A172 (cell line): Measurements from ENCODE around the gene RHOT2. TPM values are rescaled to one million over a fixed set of nuclear protein-coding genes. Genes with fewer than 3 reads are reported as not detected.

Experiments
- DNase-seq: peaks from one replicate; pipeline ENCODE4 v3.0.0-alpha.2; 2015; ENCODE audit warnings: low spot score
- total RNA-seq: library from RNA; depleted of rRNA; stranded (reverse); fragments of >200 nt; shearing (Covaris generic); gene quantifications from 2 replicates; pipeline ENCODE4 v1.2.3, GENCODE V29; 2014

The RHOT2 gene
- total RNA-seq, 1 experiment from 2014 or later, result 38.5 TPM

DNA sequence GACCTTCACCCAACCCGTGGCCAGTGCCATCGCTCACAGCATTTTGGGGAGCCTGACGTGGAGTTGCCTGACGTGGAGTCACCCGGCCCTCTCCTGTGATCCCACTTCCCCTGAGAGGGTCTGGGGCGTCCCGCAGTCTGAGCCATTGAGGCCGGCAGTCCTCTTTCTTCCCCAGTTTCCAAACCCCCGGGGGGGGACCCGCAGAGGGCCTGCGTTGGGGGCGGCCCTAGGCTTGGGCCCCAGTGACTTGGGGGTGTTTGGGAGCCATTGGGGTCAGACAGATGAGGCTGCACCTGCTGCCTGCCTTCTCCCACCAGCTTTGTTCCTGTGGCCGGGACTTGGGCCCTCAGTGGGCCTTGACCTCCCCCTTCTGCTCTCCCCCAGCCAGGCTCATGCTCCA lies 1.7 kb downstream of the RHOT2 start:
- DNase-seq, result no peak

DNA sequence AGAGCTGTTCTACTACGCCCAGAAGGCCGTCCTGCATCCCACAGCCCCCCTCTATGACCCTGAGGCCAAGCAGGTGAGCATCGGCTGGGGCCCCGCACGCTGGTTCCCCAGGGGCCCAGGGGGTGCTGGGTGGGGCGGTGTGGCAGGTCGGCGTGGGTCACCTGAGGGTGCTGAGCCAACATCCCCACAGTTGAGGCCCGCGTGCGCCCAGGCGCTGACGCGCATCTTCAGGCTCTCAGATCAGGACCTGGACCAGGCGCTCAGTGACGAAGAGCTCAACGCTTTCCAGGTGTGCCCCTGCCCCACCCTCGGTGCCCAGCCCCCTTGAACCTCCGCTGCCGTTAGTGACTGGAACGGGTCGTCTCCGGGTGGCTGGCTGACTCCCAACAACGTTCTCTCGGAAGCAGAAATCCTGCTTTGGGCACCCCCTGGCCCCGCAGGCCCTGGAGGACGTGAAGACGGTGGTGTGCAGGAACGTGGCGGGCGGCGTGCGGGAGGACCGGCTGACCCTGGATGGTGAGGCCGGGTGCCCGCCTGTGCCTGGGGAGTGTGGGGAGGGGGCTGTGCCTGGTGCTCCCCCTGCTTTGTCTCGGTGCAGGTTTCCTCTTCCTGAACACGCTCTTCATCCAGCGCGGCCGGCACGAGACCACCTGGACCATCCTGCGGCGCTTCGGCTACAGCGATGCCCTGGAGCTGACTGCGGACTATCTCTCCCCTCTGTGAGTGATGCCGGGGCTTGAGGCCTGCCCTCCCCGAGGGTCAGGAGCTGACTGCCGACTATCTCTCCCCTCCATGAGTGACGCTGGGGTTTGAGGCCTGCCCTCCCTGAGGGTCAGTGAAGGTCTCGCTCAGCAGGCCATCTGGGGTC lies 2.8 kb downstream of the RHOT2 start:
- DNase-seq, result no peak

DNA sequence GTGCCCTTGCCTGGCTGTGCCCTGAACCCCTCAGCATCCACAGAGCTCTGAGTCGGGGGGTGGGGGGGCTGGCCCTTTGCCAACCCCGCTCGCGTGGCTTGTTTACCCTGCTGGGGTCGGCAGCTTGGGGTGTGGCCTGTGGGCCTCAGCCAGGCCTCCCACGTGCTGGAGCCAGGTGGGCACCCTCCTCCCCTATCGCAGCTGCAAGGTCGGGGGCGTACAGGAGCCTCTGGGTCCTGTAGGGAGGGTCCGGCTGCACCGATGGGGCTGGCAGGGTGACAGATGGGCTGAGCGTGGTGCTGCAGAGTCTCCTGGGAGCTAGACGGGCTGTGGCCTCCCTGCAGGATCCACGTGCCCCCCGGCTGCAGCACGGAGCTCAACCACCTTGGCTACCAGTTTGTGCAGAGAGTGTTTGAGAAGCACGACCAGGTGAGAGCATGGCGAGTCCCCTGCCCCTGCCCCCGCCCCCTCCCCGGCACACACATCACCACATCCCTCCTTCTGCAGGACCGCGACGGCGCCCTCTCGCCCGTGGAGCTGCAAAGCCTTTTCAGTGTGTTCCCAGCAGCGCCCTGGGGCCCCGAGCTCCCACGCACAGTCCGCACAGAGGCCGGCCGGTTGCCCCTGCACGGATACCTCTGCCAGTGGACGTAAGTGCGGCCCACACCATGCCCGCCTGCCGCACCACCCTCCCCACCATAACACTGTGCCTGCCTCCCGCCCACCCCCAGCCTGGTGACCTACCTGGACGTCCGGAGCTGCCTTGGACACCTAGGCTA lies 3.6 kb downstream of the RHOT2 start:
- DNase-seq, result no peak

DNA sequence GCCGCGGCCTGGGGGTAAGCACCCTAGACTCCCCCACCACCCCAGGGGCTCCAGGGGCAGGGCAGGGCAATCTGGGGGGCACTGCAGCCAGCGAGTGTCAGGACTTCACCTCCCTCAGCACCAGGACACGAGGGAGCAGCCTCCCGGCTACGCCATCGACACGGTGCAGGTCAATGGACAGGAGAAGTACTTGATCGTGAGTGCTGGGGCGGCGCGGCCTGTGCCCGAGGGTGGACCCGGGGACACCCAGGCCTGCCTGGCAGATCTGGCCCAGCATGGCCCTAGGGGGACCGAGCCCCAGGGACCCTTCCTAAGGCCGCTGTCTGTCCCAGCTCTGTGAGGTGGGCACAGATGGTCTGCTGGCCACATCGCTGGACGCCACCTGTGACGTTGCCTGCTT lies 4.4 kb downstream of the RHOT2 start:
- DNase-seq, result no peak

DNA sequence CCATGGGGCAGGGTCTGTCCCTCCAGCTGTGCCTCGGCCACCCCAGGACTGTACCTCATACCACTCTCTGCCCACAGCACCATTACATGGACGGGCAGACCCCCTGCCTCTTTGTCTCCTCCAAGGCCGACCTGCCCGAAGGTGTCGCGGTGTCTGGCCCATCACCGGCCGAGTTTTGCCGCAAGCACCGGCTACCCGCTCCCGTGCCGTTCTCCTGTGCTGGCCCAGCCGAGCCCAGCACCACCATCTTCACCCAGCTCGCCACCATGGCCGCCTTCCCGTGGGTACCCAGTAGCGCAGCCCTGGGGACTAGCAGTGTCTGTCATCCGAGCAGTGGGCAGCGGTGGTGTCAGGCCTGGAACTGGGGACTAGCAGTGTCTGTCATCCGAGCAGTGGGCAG lies 4.9 kb downstream of the RHOT2 start:
- no peak for DNase-seq

DNA sequence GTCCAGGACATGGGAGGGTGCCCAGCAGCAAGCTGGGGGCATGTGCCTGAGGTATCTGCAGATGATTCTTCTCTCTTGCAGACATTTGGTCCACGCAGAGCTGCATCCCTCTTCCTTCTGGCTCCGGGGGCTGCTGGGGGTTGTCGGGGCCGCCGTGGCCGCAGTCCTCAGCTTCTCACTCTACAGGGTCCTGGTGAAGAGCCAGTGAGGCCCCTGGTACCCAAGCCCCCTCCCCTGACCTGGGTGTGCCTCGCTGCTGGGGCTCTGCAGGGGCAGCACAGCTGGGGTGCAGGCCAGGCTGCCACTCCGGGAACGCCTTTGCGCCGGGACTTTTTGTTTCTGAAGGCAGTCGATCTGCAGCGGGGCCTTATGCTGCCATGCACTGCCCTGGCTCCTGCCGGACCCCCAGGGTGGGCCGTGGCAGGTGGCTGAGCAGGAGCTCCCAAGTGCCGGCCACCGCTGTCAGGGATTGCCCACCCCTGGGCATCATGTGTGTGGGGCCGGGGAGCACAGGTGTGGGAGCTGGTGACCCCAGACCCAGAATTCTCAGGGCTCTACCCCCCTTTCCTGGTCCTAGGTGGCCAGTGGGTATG lies 5.6 kb downstream of the RHOT2 start:
- no peak for DNase-seq

DNA sequence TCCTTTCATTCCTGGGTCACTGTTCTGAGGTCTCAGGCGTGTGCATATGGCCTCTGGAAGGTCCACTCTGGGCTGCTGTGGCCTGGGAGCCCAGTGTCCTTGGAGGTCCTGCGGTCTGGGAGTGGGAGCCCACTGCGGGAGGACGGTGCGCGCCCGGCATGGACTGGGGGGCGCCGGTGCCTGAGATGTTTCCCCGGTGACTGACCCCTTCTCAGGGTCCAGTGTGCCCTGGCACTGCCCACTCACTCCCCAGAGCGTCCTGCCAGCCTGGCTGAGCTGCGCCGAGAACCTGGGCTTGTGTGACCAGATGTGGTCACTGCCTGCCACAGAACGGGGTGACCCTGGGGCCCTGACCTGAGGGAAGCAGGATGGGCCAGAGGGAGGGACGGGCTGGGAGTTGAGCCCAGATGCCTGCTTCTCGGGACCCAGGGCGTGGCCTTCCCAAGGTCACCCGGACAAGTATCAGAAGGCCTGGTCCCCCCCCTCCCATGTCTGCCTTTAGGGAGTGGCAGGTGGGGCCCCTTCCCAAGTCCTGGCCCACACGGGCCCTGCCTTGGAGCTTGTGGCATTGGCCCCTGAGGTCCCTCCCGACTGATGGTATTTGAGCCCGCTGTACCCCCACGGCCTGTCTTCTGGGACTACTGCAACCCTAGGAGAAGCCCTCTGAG lies 6.4 kb downstream of the RHOT2 start:
- no peak for DNase-seq

DNA sequence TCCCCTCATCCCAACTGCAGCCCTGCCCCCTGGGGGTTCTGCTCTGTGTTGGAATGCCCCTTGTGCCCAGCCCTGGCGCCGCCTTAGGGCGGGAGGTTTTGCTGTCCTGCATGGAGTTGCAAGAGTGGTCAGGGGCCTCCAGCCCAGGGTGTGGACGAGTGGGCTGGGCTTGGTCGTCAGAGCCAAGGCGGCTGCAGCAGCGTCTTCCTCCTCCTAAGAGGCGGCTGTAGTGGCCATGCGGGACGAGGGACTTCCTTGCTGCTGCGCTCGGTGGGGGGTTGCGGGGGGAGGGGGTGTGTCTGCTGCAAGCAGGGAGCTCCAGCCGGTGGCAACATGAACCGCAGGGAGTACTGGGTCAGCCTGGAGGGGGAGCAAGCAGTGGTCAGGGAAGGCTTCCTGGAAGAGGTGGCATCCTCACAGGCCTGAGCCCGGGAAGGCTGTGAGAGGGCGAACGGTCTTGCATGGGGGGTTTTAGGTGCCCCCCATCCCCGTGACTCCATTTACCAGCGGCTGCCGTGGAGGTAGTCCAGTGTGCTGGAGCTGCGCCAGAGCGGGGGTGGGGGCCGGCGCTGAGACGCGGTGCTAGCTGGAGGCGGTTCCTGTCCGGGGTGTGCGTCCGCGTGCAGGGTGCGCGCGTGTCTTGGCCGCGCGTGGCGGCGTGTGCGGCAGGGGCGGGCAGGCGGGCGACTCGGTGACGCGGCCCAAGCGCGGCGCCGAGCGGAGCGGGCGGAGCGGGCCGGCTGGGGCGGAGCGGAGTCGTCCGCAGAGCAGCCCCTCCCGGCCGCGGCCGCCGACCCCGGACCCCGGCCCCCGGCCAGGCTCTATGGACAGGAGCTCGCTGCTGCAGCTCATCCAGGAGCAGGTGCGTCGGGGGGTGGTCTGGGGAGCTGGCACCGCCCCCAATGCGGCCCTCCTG lies 7.3 kb downstream of the RHOT2 start, which contains the start of gene RHBDL1:
Gene RHBDL1 (plus strand): TSS at position 704 of the 916 bp plus-strand sequence. CDS start 120 bp downstream, at position 824.
- DNase-seq, result no peak

DNA sequence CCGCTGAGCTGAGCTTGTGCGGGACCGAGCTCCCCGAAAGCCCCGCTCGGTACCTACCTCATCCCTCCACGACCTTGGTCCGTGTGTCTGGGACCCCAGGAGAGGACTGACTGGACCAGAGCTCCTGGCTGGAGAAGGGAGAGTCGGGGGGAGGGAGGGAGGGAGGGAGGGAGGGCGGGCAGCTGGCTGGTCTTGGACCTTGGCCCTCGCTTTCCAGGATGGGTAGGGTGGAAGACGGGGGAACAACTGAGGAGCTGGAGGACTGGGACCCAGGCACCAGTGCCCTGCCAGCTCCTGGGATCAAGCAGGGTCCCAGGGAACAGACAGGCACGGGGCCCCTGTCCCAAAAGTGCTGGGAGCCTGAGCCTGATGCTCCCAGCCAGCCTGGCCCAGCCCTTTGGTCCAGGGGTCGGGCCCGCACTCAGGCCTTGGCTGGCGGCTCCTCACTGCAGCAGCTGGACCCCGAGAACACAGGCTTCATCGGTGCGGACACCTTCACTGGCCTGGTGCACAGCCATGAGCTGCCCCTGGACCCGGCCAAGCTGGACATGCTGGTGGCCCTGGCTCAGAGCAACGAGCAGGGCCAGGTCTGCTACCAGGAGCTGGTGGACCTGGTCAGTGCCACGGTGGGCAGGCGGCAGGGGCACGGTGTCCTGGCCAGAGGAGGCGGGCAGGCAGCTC lies 8.1 kb downstream of the RHOT2 start:
- no peak for DNase-seq

DNA sequence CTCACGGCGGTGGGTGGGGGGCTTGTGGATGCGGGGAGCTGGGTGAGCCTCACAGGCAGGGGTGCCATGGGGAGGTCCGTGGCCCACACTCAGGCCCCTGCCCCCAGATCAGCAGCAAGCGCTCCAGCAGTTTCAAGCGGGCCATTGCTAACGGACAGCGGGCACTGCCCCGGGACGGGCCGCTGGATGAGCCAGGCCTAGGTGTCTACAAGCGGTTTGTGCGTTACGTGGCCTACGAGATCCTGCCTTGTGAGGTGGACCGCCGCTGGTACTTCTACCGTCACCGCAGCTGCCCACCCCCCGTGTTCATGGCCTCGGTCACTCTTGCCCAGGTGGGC lies 8.6 kb downstream of the RHOT2 start:
- no peak for DNase-seq

DNA sequence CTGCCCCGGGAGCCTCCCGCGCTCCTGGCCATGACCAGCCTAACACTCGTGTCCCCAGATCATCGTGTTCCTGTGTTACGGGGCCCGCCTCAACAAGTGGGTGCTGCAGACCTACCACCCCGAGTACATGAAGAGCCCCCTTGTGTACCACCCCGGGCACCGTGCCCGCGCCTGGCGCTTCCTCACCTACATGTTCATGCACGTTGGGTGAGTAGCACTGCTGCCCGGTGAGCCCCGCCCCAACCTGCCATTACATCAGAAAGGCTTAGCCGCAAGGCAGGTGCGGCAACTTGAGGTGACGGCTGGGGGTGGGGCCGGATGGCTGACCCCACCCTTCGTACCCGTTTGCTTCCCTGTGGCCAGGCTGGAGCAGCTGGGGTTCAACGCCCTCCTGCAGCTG lies 9.0 kb downstream of the RHOT2 start:
- DNase-seq, result no peak

DNA sequence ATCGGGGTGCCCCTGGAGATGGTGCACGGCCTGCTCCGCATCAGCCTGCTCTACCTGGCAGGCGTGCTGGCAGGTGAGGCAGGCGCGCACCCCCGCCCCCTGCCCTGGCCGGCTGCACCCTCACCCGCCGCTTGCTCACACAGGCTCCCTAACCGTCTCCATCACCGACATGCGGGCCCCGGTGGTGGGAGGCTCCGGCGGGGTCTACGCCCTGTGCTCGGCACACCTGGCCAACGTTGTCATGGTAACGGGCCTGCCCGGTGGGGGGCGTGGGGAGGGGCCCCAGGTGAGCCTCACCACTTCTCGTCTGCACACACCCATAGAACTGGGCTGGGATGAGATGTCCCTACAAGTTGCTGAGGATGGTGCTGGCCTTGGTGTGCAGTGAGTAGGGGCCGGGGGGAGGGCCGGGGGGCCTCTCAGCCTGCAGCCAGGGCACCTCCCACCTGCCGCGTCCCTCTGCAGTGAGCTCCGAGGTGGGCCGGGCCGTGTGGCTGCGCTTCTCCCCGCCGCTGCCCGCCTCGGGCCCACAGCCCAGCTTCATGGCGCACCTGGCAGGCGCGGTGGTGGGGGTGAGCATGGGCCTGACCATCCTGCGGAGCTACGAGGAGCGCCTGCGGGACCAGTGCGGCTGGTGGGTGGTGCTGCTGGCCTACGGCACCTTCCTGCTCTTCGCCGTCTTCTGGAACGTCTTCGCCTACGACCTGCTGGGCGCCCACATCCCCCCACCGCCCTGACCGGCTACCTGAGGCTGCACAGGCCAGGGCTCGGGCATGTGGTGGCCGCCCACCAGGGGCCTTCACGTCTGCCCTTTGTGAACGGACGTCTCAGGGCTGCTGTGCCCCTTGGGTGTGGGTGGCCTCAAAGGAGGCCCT lies 9.6 kb downstream of the RHOT2 start:
- DNase-seq, result no peak

DNA sequence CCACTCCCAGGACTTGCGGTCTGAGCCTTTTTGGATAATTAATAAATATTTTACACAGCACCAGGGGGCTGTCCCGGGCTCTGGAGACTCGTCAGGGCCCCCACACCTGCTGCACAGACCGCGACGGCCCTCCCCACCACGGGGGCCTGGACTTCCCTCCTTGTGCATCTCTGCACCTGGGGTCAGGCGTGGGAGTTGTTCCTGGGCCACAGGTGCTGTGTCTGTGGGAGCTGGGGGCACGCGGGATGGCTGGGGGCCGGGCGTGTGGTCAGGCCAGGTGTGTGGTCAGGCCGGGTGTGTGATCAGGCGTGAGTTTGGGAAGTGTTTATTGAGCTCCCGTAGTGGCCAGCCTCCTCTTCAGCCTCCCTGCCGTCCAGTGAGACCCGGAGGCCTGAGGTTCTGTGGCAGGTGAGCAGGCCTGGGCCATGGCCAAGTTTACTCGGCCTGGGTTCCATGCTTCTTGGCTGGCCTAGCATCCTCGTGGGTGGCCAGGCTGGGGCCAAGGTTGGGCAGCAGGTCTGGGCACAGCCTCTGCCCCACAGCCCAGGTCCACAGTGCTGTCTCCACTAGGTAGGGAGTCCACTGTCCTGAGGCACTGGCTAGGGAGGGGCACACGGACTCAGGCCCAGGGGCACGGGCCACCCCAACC lies 10.4 kb downstream of the RHOT2 start:
- DNase-seq, result no peak

DNA sequence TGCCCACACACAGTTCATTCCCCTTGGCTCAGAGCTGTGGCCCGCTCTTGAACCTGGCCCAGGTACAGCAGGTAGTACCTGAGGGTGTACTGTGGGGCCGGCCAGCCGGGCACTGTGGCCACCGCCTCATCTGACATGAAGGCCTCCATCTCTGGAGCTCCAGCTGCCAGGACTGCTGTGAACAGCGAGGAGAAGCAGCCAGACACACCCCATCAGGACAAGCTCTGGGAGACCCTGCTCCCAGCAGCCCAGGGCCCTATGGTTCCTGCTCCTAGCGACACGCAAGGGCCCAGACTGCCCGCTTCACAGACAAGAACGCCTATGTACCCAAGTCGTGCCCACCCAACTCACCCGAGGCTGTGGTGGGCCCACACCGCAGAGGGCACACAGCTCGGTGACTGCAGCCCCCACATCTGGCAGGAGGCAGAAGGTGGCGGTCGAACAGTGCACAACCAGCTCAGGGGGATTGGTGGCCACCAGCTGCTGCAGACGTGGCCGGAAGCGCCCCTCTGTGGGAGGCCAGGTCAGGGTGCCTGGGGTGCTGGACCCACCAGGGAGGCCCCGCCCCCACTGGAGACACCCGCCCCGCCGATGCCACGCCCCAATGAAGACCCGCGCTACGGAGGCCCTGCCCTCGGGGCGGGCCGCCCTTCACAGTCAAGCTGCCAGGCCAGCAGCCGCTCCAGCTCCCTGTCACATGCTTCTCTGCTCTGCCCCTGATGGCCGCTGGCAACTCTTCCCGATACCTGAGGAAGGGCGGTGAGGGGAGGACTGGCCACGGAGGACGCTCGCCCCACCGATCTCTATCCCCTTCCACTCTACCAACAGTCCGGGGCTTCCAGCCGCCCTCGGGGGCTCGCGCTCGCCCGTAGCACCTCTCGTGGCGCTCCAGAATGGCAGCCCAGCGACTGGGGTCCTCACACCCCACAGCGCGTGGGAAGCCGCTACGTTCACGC lies 11.2 kb downstream of the RHOT2 start:
- DNase-seq, result no peak

DNA sequence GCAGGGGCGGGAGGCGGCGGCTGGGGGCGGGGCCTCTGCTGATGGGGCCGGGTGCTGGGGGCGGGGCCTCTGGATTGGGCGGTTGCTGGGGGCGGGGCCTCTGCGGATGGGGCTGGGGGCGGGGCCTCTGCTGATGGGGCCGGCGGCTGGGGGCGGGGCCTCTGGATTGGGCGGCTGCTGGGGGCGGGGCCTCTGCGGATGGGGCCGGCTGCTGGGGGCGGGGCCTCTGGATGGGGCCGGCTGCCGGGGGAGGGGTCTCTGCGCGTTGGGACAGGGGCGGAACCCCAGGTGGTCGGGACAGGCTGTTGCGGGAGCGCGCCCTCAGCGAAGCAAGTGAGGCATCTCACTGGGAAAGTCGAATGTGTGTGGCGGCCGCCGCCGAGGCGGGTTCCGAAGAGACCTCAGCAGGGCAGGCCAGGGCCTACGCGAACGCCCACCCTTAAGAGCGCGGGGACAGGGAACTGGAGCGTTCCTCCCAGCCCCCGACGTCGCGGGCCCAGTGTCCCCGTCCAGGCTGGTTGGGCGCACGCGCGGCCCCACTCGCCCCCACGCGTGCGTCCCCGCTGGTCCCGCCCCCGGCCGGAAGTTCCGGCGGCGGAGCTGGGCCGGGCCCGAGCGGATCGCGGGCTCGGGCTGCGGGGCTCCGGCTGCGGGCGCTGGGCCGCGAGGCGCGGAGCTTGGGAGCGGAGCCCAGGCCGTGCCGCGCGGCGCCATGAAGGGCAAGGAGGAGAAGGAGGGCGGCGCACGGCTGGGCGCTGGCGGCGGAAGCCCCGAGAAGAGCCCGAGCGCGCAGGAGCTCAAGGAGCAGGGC lies 12.1 kb downstream of the RHOT2 start, which contains the start of gene STUB1:
Gene STUB1 (plus strand): TSS at position 597 of the 811 bp plus-strand sequence. CDS start 116 bp downstream, at position 713.
- peak; percentile 77 for DNase-seq

DNA sequence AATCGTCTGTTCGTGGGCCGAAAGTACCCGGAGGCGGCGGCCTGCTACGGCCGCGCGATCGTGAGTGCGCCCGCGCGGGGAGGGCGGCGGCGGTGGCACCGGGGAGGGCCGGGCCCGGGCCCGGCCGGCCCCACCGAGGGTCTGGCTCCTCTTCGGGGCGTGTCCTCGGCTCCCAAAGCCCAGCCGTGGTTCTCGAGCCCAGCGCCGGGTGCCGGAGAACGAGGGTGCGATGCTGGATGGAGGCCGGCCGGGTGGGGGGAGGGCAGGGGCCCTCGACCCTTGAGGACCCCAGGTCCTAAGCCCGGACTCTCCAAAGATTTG lies 12.7 kb downstream of the RHOT2 start:
- no peak for DNase-seq
